Kidney epithelial cell (primary cell): ENCODE measurements around the gene ATM. TPM values are rescaled to one million over a fixed set of nuclear protein-coding genes. Genes with fewer than 3 reads are reported as not detected.
A peak's percentile ranks its signal among the peaks of the same experiment; 100 is the strongest.

ENCODE experiments used
- DNase-seq: peaks from one replicate; pipeline ENCODE4 v3.0.0-alpha.2; 2010; ENCODE audit warnings: low read depth
- H3K27me3 ChIP-seq: 2 replicates; pipeline ENCODE4 v1.6.0; 2011; ENCODE audit warnings: low read length; ENCODE audit not compliant: control insufficient read depth, insufficient read depth
- H3K36me3 ChIP-seq: 2 replicates; pipeline ENCODE4 v1.5.1; 2011; ENCODE audit warnings: low read length; ENCODE audit not compliant: control insufficient read depth, insufficient read depth
- H3K4me3 ChIP-seq: 2 replicates; pipeline ENCODE4 v1.5.1; 2011; ENCODE audit warnings: low read depth, mild to moderate bottlenecking, control low read depth, low read length
- total RNA-seq: library from RNA; depleted of rRNA; stranded (reverse); fragments of >200 nt; gene quantifications from 2 replicates; pipeline ENCODE4 v1.2.3, GENCODE V29; 2015
- TF ChIP-seq, protein P1 (sequence below): IDR thresholded peaks from 2 replicates; pipeline ENCODE4 v1.5.1; 2011; ENCODE audit warnings: mild to moderate bottlenecking, moderate library complexity, low read length, control low read depth, inconsistent platforms; ENCODE audit not compliant: insufficient read depth, poor library complexity, severe bottlenecking

The ATM gene
- total RNA-seq, 1 donor from 2014 or later, result 28.5 TPM

- H3K27me3 ChIP-seq, result no peaks in the 10 kb centered on the region
- DNase-seq, result no peak
- H3K36me3 ChIP-seq, result no peaks in the 10 kb centered on the region
- TF ChIP-seq, protein P1, sequence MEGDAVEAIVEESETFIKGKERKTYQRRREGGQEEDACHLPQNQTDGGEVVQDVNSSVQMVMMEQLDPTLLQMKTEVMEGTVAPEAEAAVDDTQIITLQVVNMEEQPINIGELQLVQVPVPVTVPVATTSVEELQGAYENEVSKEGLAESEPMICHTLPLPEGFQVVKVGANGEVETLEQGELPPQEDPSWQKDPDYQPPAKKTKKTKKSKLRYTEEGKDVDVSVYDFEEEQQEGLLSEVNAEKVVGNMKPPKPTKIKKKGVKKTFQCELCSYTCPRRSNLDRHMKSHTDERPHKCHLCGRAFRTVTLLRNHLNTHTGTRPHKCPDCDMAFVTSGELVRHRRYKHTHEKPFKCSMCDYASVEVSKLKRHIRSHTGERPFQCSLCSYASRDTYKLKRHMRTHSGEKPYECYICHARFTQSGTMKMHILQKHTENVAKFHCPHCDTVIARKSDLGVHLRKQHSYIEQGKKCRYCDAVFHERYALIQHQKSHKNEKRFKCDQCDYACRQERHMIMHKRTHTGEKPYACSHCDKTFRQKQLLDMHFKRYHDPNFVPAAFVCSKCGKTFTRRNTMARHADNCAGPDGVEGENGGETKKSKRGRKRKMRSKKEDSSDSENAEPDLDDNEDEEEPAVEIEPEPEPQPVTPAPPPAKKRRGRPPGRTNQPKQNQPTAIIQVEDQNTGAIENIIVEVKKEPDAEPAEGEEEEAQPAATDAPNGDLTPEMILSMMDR, result no peak
- no peak overlapping the region for H3K4me3 ChIP-seq
These were observed 24.0 kb upstream of the ATM start for GRCh38 chr11:108198833-108199232.

- Histone ChIP-seq H3K27me3 (no peaks in the 10 kb centered on the region), H3K4me3 (no peak overlapping the region), H3K36me3 (no peaks in the 10 kb centered on the region)
- TF ChIP-seq, protein P1, result no peak
- peak; percentile 47 for DNase-seq
These were observed 23.2 kb upstream of the ATM start for GRCh38 chr11:108199446-108200321.

DNA sequence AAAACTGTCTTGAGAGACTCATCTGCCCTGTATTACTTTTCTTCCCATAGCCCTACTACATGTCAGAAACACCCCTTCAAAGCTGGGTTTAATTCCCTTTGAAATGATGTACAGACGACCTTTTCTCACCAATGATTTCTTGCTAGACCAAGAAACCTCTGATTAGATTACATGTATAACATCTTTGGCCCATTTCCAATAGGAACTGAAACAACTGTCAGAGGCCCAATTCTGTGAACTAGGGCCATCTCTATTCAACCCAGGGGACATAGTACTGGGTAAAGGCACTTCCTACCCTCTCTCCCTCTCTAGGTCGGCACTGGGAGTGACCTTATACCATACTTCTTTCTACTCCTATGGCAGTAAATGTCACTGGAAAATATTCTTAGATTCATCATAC, 19.8 kb upstream of the ATM start:
- DNase-seq, result no peak
- Histone ChIP-seq H3K36me3 (peaks cover 8% of the 10 kb centered on the region), H3K27me3 (no peaks in the 10 kb centered on the region), H3K4me3 (no peak overlapping the region)
- TF ChIP-seq, protein P1, result no peak

DNA sequence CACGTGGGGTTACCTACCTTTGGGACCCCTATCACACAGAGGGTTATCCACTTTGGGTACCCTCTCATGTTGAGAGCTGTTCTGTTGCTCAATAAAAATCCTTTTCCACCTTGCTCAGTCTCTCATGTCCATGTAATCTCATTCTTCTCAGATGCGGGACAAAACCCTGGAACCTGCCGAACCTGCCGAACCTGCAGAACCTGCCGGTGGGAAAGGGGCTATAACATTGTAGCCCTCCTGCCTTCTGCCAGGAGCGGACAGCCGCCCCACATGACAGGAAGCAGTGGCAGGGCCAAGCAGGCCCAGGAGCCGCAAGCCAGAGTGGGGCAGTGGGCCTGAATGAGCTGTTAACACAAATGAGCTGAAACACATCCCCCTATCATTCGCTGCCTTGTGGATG, 18.5 kb upstream of the ATM start:
- Histone ChIP-seq H3K27me3 (no peaks in the 10 kb centered on the region), H3K4me3 (no peak overlapping the region), H3K36me3 (peaks cover 8% of the 10 kb centered on the region)
- DNase-seq, result no peak
- TF ChIP-seq, protein P1, result no peak

DNA sequence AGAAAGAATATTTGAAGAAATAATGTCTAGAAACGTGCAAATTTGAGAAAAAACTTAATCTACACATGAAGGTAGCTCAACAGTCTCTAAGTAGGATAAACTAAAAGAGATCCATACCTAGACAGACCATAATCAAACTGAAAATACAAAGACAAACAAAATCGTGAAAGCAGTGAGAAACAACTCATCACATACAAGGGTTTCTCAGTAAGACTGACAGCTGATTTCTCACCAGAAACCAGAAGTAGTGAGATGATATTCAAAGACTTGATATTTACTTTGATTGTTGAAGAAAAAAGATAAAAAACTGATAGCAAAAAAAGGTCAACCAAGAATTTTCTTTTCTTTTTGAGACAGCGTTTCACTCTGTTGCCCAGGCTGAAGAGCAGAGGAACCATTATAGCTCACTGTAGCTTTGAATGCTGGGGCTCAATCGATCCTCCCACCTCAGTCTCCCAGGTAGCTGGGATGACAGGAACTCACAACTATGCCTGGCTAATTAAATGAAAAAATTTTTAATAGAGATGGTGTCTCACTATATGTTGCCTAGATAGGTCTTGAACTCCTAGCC, 17.9 kb upstream of the ATM start:
- TF ChIP-seq, protein P1, result no peak
- DNase-seq, result no peak
- H3K36me3 ChIP-seq, result peaks cover 8% of the 10 kb centered on the region

More for the DNA sequence above, 17.9 kb upstream of the ATM start:
- H3K27me3 ChIP-seq, result no peaks in the 10 kb centered on the region
- H3K4me3 ChIP-seq, result no peak overlapping the region
